Endothelial cell of umbilical vein (primary cell): ENCODE data around the gene RAB2B. TPM values are rescaled to one million over a fixed set of nuclear protein-coding genes. Genes with fewer than 3 reads are reported as not detected.

ENCODE experiments used
- BruUV-seq: library from RNA; stranded (reverse); fragments of 400-500 nt; replicated peaks from 2 replicates; lab custom pipeline; 2021; lab: Mats Ljungman, UMichigan
- CTCF ChIA-PET: fragments of 300-600, 350-600 bp; sonication (Branson Sonifier 250); formaldehyde crosslinking; loops from one replicate; lab custom pipeline; 2021; ENCODE audit warnings: antibody characterized with exemption, inconsistent platforms; lab: Charles Lee
- POLR2A ChIA-PET: fragments of 300-600, 350-600 bp; sonication (Branson Sonifier 250); formaldehyde crosslinking; loops from one replicate; lab custom pipeline; 2021; ENCODE audit warnings: antibody characterized with exemption, inconsistent platforms; lab: Charles Lee
- DNase-seq: peaks from one replicate; pipeline ENCODE4 v3.0.0-alpha.2; 2011; ENCODE audit warnings: low read depth, low spot score
- FAIRE-seq: peaks from 2 replicates; lab custom pipeline; 2011; peaks lifted over from hg19 to GRCh38; lab: Jason Lieb, UNC
- H2AFZ ChIP-seq: 2 replicates; pipeline ENCODE4 v1.6.0; 2012; ENCODE audit warnings: low read depth, low read length, control low read depth, inconsistent platforms
- H3K27ac ChIP-seq: 2 replicates; pipeline ENCODE4 v1.5.1; 2011; ENCODE audit warnings: low read depth, mild to moderate bottlenecking, control low read depth, low read length, moderate library complexity; ENCODE audit not compliant: insufficient read depth
- H3K27me3 ChIP-seq, 2 experiments: 2 replicates each; pipeline versions ENCODE4 v1.6.0 to v1.6.1; 2011; ENCODE audit warnings: low read length in 2 of 2, mixed read lengths in 1 of 2; ENCODE audit not compliant: control insufficient read depth in 2 of 2, insufficient read depth in 2 of 2
- H3K36me3 ChIP-seq, 2 experiments: 2 replicates in 1 of 2; 3 replicates in 1 of 2; pipeline ENCODE4 v1.5.1; 2011; ENCODE audit warnings: low read length in 2 of 2, mild to moderate bottlenecking in 1 of 2, moderate library complexity in 1 of 2; ENCODE audit not compliant: control insufficient read depth in 2 of 2, insufficient read depth in 2 of 2; ENCODE audit errors: extremely low read depth in 1 of 2
- H3K4me1 ChIP-seq: 3 replicates; pipeline ENCODE4 v1.5.1; 2011; ENCODE audit warnings: mild to moderate bottlenecking, low read length; ENCODE audit not compliant: control insufficient read depth, insufficient read depth; ENCODE audit errors: extremely low read depth
- H3K4me2 ChIP-seq: 2 replicates; pipeline ENCODE4 v1.6.1; 2011; ENCODE audit warnings: low read length, control low read depth, mixed read lengths; ENCODE audit not compliant: insufficient read depth
- H3K4me3 ChIP-seq, 3 experiments: fragments of 200-600 bp in 1 of 3; sonication (generic), shearing (Covaris generic) in 1 of 3; replicated peaks in 1 of 3; 2 replicates each; pipeline ENCODE4 v1.5.1; 2011 to 2016; ENCODE audit warnings: control low read depth in 3 of 3, low read length in 3 of 3, mild to moderate bottlenecking in 2 of 3, inconsistent platforms in 1 of 3, low read depth in 1 of 3, moderate library complexity in 1 of 3; ENCODE audit not compliant: insufficient read depth in 1 of 3
- H3K79me2 ChIP-seq: 2 replicates; pipeline ENCODE4 v1.6.0; 2012; ENCODE audit warnings: low read length, inconsistent platforms; ENCODE audit not compliant: control insufficient read depth, insufficient read depth
- H3K9ac ChIP-seq: replicated peaks from 2 replicates; pipeline ENCODE3; 2011; ENCODE audit warnings: low read length, control low read depth; ENCODE audit not compliant: insufficient read depth; ENCODE audit errors: extremely low read depth
- H3K9me1 ChIP-seq: replicated peaks from 3 replicates; pipeline ENCODE4 v1.6.0; 2011; ENCODE audit warnings: mild to moderate bottlenecking, low read length; ENCODE audit not compliant: control insufficient read depth, insufficient read depth; ENCODE audit errors: extremely low read depth
- H3K9me3 ChIP-seq: replicated peaks from 2 replicates; pipeline ENCODE4 v1.5.1; 2012; ENCODE audit warnings: low read length, inconsistent platforms; ENCODE audit not compliant: control insufficient read depth, insufficient read depth
- H4K20me1 ChIP-seq: replicated peaks from 2 replicates; pipeline ENCODE3; 2011; ENCODE audit warnings: mild to moderate bottlenecking, low read length; ENCODE audit not compliant: control insufficient read depth, insufficient read depth; ENCODE audit errors: extremely low read depth
- EZH2 ChIP-seq: IDR thresholded peaks from 2 replicates; pipeline ENCODE4 v1.6.1; 2012; ENCODE audit warnings: borderline replicate concordance, low read depth, mild to moderate bottlenecking, moderate library complexity, low read length, inconsistent platforms; ENCODE audit not compliant: severe bottlenecking
- FOS ChIP-seq: IDR thresholded peaks from 2 replicates; pipeline ENCODE4 v1.6.1; 2011; ENCODE audit warnings: mild to moderate bottlenecking, low read length, moderate library complexity, borderline replicate concordance; ENCODE audit not compliant: insufficient read depth
- GATA2 ChIP-seq: IDR thresholded peaks from 2 replicates; pipeline ENCODE4 v1.7.0; 2011; ENCODE audit warnings: low read depth, mild to moderate bottlenecking, moderate library complexity, mixed read lengths, low read length; ENCODE audit not compliant: insufficient read length, insufficient read depth
- JUN ChIP-seq: IDR thresholded peaks from 2 replicates; pipeline ENCODE4 v1.6.1; 2011; ENCODE audit warnings: borderline replicate concordance, low read depth; ENCODE audit not compliant: insufficient read length, insufficient read depth
- MAX ChIP-seq: IDR thresholded peaks from 2 replicates; pipeline ENCODE4 v1.6.1; 2011; ENCODE audit not compliant: insufficient read depth, insufficient read length
- MYC ChIP-seq: IDR thresholded peaks from one replicate; pipeline ENCODE4 v1.6.1; 2011; ENCODE audit warnings: mild to moderate bottlenecking, low read depth, low read length
- POLR2A ChIP-seq: IDR thresholded peaks from 2 replicates; pipeline ENCODE4 v1.6.1; 2012; ENCODE audit warnings: low read depth, mild to moderate bottlenecking, control low read depth, low read length
- POLR2AphosphoS5 ChIP-seq: IDR thresholded peaks from 2 replicates; pipeline ENCODE4 v1.6.1; 2012; ENCODE audit warnings: low read depth, mild to moderate bottlenecking, control low read depth, low read length, moderate library complexity; ENCODE audit not compliant: insufficient read depth
- dilution Hi-C: fragments of 300-500 bp; cut with MboI; formaldehyde crosslinking; loops from one replicate; pipeline ENCODE4 v1.15.0; 2019; ENCODE audit warnings: low sequenced_read_pairs; ENCODE audit not compliant: extremely low pct_ligation_motif_present
- intact Hi-C: fragments of 100-400 bp; cut with micrococcal nuclease; formaldehyde crosslinking; loops from one replicate; pipeline ENCODE4 v1.10.0; 2022
- polyA plus RNA-seq, 4 experiments: library from polyadenylated mRNA; depleted of rRNA in 3 of 4; stranded (reverse) in 3 of 4; unstranded in 1 of 4; fragments of >200 nt; gene quantifications; 2 replicates each; pipeline versions ENCODE4 v1.2.1 to v1.2.3, GENCODE V29; 2011 to 2012; ENCODE audit warnings: missing spikeins in 1 of 4
- total RNA-seq: library from RNA; stranded (reverse); gene quantifications from 2 replicates; pipeline ENCODE4 v1.2.3, GENCODE V29; 2021
- TF ChIP-seq, protein P1 (sequence below), 2 donors: IDR thresholded peaks; 1 replicate in 1 of 2; 2 replicates in 1 of 2; pipeline ENCODE4 v1.5.1; 2011; ENCODE audit warnings: low read length in 2 of 2, mild to moderate bottlenecking in 2 of 2, moderate library complexity in 2 of 2, control low read depth in 1 of 2, inconsistent platforms in 1 of 2, low read depth in 1 of 2; ENCODE audit not compliant: insufficient read depth in 1 of 2; ENCODE audit errors: extremely low read depth in 1 of 2

The RAB2B gene
- total and polyA plus RNA-seq, 2 donors (not counting 3 experiments of a cell fraction or from before 2014, with no cell fraction given): 27.9 to 29.1 TPM

DNA sequence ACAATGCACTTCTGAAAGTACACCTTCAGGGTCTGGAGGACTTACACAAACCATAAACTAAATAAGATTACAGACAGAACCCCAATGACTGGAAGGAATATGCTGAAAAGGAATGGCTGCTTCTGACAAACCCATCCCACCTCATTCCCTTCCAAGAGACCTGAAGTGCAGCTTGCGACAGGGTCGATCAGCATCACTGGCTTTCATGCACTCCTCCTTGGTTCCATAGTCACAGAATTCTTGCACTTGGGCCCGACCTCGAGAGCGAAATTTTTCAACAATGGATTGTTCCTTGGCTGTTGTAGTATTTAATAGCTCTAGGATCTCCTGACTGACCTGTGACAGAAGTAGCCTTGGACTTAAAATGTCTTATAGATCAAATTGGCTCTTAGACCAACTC lies 24.8 kb upstream of the RAB2B start:
- Histone ChIP-seq H3K27ac (no peak overlapping the region), H3K27me3 (no peaks in the 10 kb centered on the region), H3K4me2 (no peak overlapping the region), H3K79me2 (peaks cover 29% of the 10 kb centered on the region), H3K9me1 (no peaks in the 10 kb centered on the region), H3K4me3 (no peak overlapping the region), H3K4me1 (no peaks in the 10 kb centered on the region), H4K20me1 (no peaks in the 10 kb centered on the region), H3K9ac (no peak overlapping the region), H3K36me3 (peaks cover 25 to 33% of the 10 kb centered on the region in 2 experiments), H3K9me3 (no peaks in the 10 kb centered on the region), H2AFZ (no peak overlapping the region)
- TF ChIP-seq MYC (no peak), JUN (no peak), MAX (no peak), FOS (no peak), POLR2A (no peak), GATA2 (no peak), EZH2 (no peak), POLR2AphosphoS5 (no peak)
- TF ChIP-seq, protein P1, sequence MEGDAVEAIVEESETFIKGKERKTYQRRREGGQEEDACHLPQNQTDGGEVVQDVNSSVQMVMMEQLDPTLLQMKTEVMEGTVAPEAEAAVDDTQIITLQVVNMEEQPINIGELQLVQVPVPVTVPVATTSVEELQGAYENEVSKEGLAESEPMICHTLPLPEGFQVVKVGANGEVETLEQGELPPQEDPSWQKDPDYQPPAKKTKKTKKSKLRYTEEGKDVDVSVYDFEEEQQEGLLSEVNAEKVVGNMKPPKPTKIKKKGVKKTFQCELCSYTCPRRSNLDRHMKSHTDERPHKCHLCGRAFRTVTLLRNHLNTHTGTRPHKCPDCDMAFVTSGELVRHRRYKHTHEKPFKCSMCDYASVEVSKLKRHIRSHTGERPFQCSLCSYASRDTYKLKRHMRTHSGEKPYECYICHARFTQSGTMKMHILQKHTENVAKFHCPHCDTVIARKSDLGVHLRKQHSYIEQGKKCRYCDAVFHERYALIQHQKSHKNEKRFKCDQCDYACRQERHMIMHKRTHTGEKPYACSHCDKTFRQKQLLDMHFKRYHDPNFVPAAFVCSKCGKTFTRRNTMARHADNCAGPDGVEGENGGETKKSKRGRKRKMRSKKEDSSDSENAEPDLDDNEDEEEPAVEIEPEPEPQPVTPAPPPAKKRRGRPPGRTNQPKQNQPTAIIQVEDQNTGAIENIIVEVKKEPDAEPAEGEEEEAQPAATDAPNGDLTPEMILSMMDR (IDR thresholded peaks at IDR 0.05; ENCODE audit: extremely low read depth in 1 of 2, insufficient read depth in 1 of 2, low read depth in 1 of 2, low read length in 2 of 2): no peak
- FAIRE-seq (no peak), DNase-seq (no peak)
- dilution Hi-C loops: no loop called here
- ChIA-PET POLR2A (no interaction called here), CTCF (interaction anchor here (1.2 kb wide), 1 partner anchor 54 kb away, joined by 4 read pairs; no protein-coding TSS in a partner anchor)
- BruUV-seq: no TSS peak
- intact Hi-C loops: no loop called here
